PC-9 (cell line): Measurements from ENCODE around the gene DISC1.

Source experiments
- CTCF ChIP-seq: fragments of 200-600 bp; sonication (generic); conservative IDR thresholded peaks from 2 replicates; pipeline ENCODE4 v1.6.1; 2017; ENCODE audit warnings: mixed run types, antibody characterized with exemption, mild to moderate bottlenecking, moderate library complexity
- EZH2 ChIP-seq: fragments of 200-600 bp; sonication (generic); IDR thresholded peaks from 2 replicates; pipeline ENCODE4 v1.8.0; 2017; ENCODE audit warnings: antibody characterized with exemption, low read depth

- no peak for TF ChIP-seq CTCF
- no peak for TF ChIP-seq EZH2
Observed at GRCh38 chr1:232074265-232074664, 447.7 kb downstream of the DISC1 start.
